GM12878 (cell line): ENCODE data around the gene MATN4. TPM values are rescaled to one million over a fixed set of nuclear protein-coding genes. Genes with fewer than 3 reads are reported as not detected.

Source experiments
- ATAC-seq: fragments of 200-7000 bp; cut with Tn5 transposase; 3 replicates; pipeline ENCODE4 v1.9.1; 2020; ENCODE audit warnings: mild to moderate bottlenecking, moderate library complexity
- BruUV-seq: library from RNA; stranded (reverse); fragments of 400-500 nt; replicated peaks from 2 replicates; lab custom pipeline; 2021; lab: Mats Ljungman, UMichigan
- CTCF ChIA-PET: fragments of 300-600 bp; sonication (Branson Sonifier 250); formaldehyde crosslinking; extraction: SDS; loops from one replicate; lab custom pipeline; 2021; ENCODE audit warnings: inconsistent platforms; lab: Yijun Ruan, JAX
- POLR2A ChIA-PET: fragments of 350-600 bp; formaldehyde crosslinking; extraction: SDS; loops from one replicate; lab custom pipeline; 2021; ENCODE audit warnings: inconsistent platforms; lab: Charles Lee
- RAD21 ChIA-PET: fragments of 300-600 bp; sonication (Branson Sonifier 250); formaldehyde crosslinking; loops from one replicate; lab custom pipeline; 2023; ENCODE audit warnings: antibody characterized with exemption; ENCODE audit not compliant: unreplicated experiment; lab: Charles Lee
- SMC1A ChIA-PET: fragments of 300-600 bp; sonication (Branson Sonifier 250); formaldehyde crosslinking; loops from one replicate; lab custom pipeline; 2023; ENCODE audit not compliant: unreplicated experiment, uncharacterized antibody; lab: Charles Lee
- DNase-seq: peaks from one replicate; pipeline ENCODE4 v3.0.0-alpha.2; 2011; ENCODE audit warnings: low read depth, low spot score
- FAIRE-seq: peaks from 3 replicates; lab custom pipeline; 2011; peaks lifted over from hg19 to GRCh38; lab: Jason Lieb, UNC
- H2AFZ ChIP-seq: 2 replicates; pipeline ENCODE4 v1.6.0; 2011; ENCODE audit warnings: low read depth, low read length, control low read depth; ENCODE audit not compliant: control insufficient read depth
- H3K27ac ChIP-seq: 2 replicates; pipeline ENCODE4 v1.5.1; 2011; ENCODE audit warnings: control low read depth; ENCODE audit not compliant: control insufficient read depth, insufficient read depth
- H3K27me3 ChIP-seq, 2 experiments: replicated peaks in 1 of 2; 2 replicates each; pipeline versions ENCODE4 v1.6.0 to v1.6.1; 2011; ENCODE audit warnings: low read length in 1 of 2; ENCODE audit not compliant: control insufficient read depth in 2 of 2, insufficient read depth in 2 of 2
- H3K36me3 ChIP-seq, 2 experiments: 2 replicates each; pipeline ENCODE4 v1.5.1; 2011; ENCODE audit warnings: low read length in 1 of 2; ENCODE audit not compliant: control insufficient read depth in 2 of 2, insufficient read depth in 2 of 2
- H3K4me1 ChIP-seq: 2 replicates; pipeline ENCODE4 v1.6.1; 2011; ENCODE audit warnings: mild to moderate bottlenecking, low read length, moderate library complexity, mixed read lengths; ENCODE audit not compliant: control insufficient read depth, insufficient read depth
- H3K4me2 ChIP-seq: 2 replicates; pipeline ENCODE4 v1.6.0; 2011; ENCODE audit warnings: control low read depth; ENCODE audit not compliant: control insufficient read depth, insufficient read depth
- H3K4me3 ChIP-seq: fragments of 200-600 bp; sonication (generic); 2 replicates; pipeline ENCODE4 v1.5.1; 2016
- H3K79me2 ChIP-seq: 2 replicates; pipeline ENCODE4 v1.6.0; 2011; ENCODE audit warnings: low read length; ENCODE audit not compliant: control insufficient read depth, insufficient read depth
- H3K9ac ChIP-seq: 2 replicates; pipeline ENCODE4 v1.8.0; 2011; ENCODE audit warnings: low read length, control low read depth, mixed read lengths; ENCODE audit not compliant: control insufficient read depth, insufficient read depth
- H3K9me3 ChIP-seq: replicated peaks from 3 replicates; pipeline ENCODE4 v1.5.1; 2011; ENCODE audit warnings: mild to moderate bottlenecking, low read length; ENCODE audit not compliant: control insufficient read depth, insufficient read depth
- H4K20me1 ChIP-seq: 2 replicates; pipeline ENCODE4 v1.6.0; 2011; ENCODE audit not compliant: control insufficient read depth, insufficient read depth
- BHLHE40 ChIP-seq, 2 experiments: fragments of 450-650 bp in 1 of 2; IDR thresholded peaks; 2 replicates each; pipeline ENCODE4 v1.6.1; 2011 to 2017; ENCODE audit warnings: low read depth in 2 of 2, borderline replicate concordance in 1 of 2, improper control_type of control experiment in 1 of 2, low read length in 1 of 2, mild to moderate bottlenecking in 1 of 2
- BMI1 ChIP-seq: fragments of 450-650 bp; IDR thresholded peaks from 2 replicates; pipeline ENCODE4 v1.6.1; 2016; ENCODE audit warnings: mild to moderate bottlenecking, moderate library complexity, borderline replicate concordance
- CHD2 ChIP-seq: IDR thresholded peaks from 2 replicates; pipeline ENCODE4 v1.6.1; 2011; ENCODE audit warnings: low read depth, low read length, improper control_type of control experiment, borderline replicate concordance
- CUX1 ChIP-seq: IDR thresholded peaks from 2 replicates; pipeline ENCODE4 v1.6.1; 2012; ENCODE audit warnings: improper control_type of control experiment, low read depth, low read length; ENCODE audit not compliant: insufficient replicate concordance
- E2F4 ChIP-seq: IDR thresholded peaks from 2 replicates; pipeline ENCODE4 v1.6.1; 2012; ENCODE audit warnings: low read depth, low read length, improper control_type of control experiment
- EZH2 ChIP-seq: IDR thresholded peaks from 2 replicates; pipeline ENCODE4 v1.6.1; 2012; ENCODE audit warnings: low read depth, mild to moderate bottlenecking, control low read depth, inconsistent platforms, low read length, borderline replicate concordance; ENCODE audit not compliant: control insufficient read depth
- IRF3 ChIP-seq: fragments of 450-650 bp; IDR thresholded peaks from 2 replicates; pipeline ENCODE4 v1.6.1; 2014; ENCODE audit warnings: mild to moderate bottlenecking
- NFXL1 ChIP-seq: fragments of 450-650 bp; IDR thresholded peaks from 2 replicates; pipeline ENCODE4 v1.6.1; 2017; ENCODE audit warnings: antibody characterized with exemption, mild to moderate bottlenecking, borderline replicate concordance
- NR2C1 ChIP-seq: fragments of 450-650 bp; IDR thresholded peaks from 2 replicates; pipeline ENCODE4 v1.6.1; 2017; ENCODE audit warnings: antibody characterized with exemption, mild to moderate bottlenecking, moderate library complexity
- NR2F1 ChIP-seq: fragments of 450-650 bp; conservative IDR thresholded peaks from 2 replicates; pipeline ENCODE4 v1.6.1; 2017; ENCODE audit warnings: mild to moderate bottlenecking
- PML ChIP-seq: IDR thresholded peaks from 2 replicates; pipeline ENCODE4 v1.6.1; 2012; ENCODE audit warnings: low read length, inconsistent platforms
- RAD51 ChIP-seq: fragments of 450-650 bp; IDR thresholded peaks from 2 replicates; pipeline ENCODE4 v1.6.1; 2016; ENCODE audit warnings: moderate library complexity, mild to moderate bottlenecking, inconsistent platforms
- ZNF622 ChIP-seq: fragments of 450-650 bp; IDR thresholded peaks from 2 replicates; pipeline ENCODE4 v1.6.1; 2017; ENCODE audit warnings: mild to moderate bottlenecking, inconsistent platforms
- in situ Hi-C: fragments of 300-500 bp; cut with MboI; formaldehyde crosslinking; loops from 9 replicates; pipeline ENCODE4 v1.14.3; 2018; ENCODE audit warnings: mixed read lengths
- intact Hi-C: fragments of 100-400 bp; cut with micrococcal nuclease; formaldehyde crosslinking; loops from one replicate; pipeline ENCODE4 v1.14.2; 2022; ENCODE audit not compliant: unreplicated experiment
- polyA plus RNA-seq, 11 experiments: library from polyadenylated mRNA; depleted of rRNA in 4 of 11; unstranded in 6 of 11; stranded (reverse) in 5 of 11; fragments of >200 nt; fragmentation: Nextera tagmentation in 4 of 11; fragmentation: Illumina TruSeq in 1 of 11; extraction: Ambion mirVana in 4 of 11; extraction: Trizol in 1 of 11; gene quantifications; 1 replicate in 1 of 11; 2 replicates in 10 of 11; pipeline versions ENCODE4 v1.2.1 to v1.2.3, GENCODE V29; 2011 to 2016; ENCODE audit warnings: inconsistent platforms in 2 of 11, missing spikeins in 2 of 11, low read depth in 1 of 11
- total RNA-seq, 4 experiments: library from RNA; depleted of rRNA in 3 of 4; stranded (reverse); fragments of >200 nt in 3 of 4; fragmentation: Illumina TruSeq in 1 of 4; extraction: Trizol in 1 of 4; gene quantifications; 2 replicates each; pipeline versions ENCODE4 v1.2.1 to v1.2.3, GENCODE V29; 2013 to 2021

The MATN4 gene
- total and polyA plus RNA-seq, 10 of the 15 experiments (the other 5 are each of a cell fraction or from before 2014, with no cell fraction given): 0.10 to 0.15 TPM; not detected in 8

- no peak for TF ChIP-seq IRF3
Measured at GRCh38 chr20:45325371-45325770, 17.3 kb upstream of the MATN4 start (continued).

GRCh38 chr20:45323731-45324130 lies 15.6 kb upstream of the MATN4 start:
- Histone ChIP-seq H3K4me1 (peaks cover 19% of the 10 kb centered on the region), H3K4me2 (no peak overlapping the region), H3K4me3 (no peak overlapping the region), H3K27me3 (no peaks in the 10 kb centered on the region), H3K79me2 (no peaks in the 10 kb centered on the region), H2AFZ (no peak overlapping the region), H3K9me3 (no peaks in the 10 kb centered on the region; the same call in 2 of the 3 replicates), H3K36me3 (no peaks in the 10 kb centered on the region), H3K9ac (no peak overlapping the region), H3K27ac (no peak overlapping the region), H4K20me1 (no peaks in the 10 kb centered on the region; the same call in 1 of the 2 replicates)
- intact Hi-C loops (loop anchor here (1.0 to 5.0 kb wide), 4 partner anchors 45 to 447 kb away; no protein-coding TSS in a partner anchor), in situ Hi-C loops (loop anchor here (5.0 kb wide), 1 partner anchor 449 kb away; no protein-coding TSS in a partner anchor)
- ChIA-PET CTCF (interaction anchor here (0.6 to 8.0 kb wide), 11 partner anchors 29 to 448 kb away, joined by 3 to 97 read pairs (median 14); partner anchors contain the start of gene SYS1), SMC1A (interaction anchor here (0.8 to 7.2 kb wide), 9 partner anchors 12 to 447 kb away, joined by 3 to 82 read pairs (median 4); no protein-coding TSS in a partner anchor), POLR2A (no interaction called here), RAD21 (interaction anchor here (1.0 to 3.1 kb wide), 7 partner anchors 22 to 447 kb away, joined by 3 to 31 read pairs (median 10); no protein-coding TSS in a partner anchor)
- ATAC-seq: no peak
- DNase-seq: no peak
- no TSS peak for BruUV-seq
- no peak for FAIRE-seq
- no peak for TF ChIP-seq EZH2
- no peak for TF ChIP-seq RAD51
- TF ChIP-seq PML: no peak
- no peak for TF ChIP-seq ZNF622
- TF ChIP-seq NFXL1: no peak
- TF ChIP-seq NR2F1: no peak
- no peak for TF ChIP-seq CUX1
- TF ChIP-seq CHD2: no peak
- no peak for TF ChIP-seq BMI1
- no peak for TF ChIP-seq BHLHE40 (IDR thresholded peaks at IDR 0.05; ENCODE audit: borderline replicate concordance in 1 of 2, low read depth in 2 of 2, low read length in 1 of 2)
- TF ChIP-seq NR2C1: no peak
- no peak for TF ChIP-seq E2F4
